Measurements from ENCODE around the gene OR4X2.
"Not testable (repeated sequence)": the region's sequence is repeated elsewhere in the genome, so short reads cannot be mapped to it uniquely, and the experiment has no call there.

Gene OR4X2, protein sequence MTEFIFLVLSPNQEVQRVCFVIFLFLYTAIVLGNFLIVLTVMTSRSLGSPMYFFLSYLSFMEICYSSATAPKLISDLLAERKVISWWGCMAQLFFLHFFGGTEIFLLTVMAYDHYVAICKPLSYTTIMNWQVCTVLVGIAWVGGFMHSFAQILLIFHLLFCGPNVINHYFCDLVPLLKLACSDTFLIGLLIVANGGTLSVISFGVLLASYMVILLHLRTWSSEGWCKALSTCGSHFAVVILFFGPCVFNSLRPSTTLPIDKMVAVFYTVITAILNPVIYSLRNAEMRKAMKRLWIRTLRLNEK

DNA sequence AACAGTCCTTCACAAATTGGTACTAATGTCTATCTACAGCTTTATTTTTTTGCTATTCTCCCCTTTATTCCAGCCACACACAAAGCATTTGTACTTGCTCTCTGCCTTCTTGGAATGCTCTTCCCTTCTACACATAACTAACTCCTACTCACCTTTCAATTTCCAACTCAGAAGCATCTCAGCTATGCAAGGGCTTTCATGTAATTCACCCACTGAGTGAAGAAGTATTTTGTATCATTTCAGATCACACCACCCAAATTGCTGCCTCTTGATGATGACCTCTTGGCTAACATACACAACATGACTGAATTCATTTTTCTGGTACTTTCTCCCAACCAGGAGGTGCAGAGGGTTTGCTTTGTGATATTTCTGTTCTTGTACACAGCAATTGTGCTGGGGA, at the start of gene OR4X2:
OR4X2 (plus strand) TSS at position 301 of the 400 bp plus-strand sequence; CDS start at position 301, 0 bp downstream.
- DNase-seq: no peak

DNA sequence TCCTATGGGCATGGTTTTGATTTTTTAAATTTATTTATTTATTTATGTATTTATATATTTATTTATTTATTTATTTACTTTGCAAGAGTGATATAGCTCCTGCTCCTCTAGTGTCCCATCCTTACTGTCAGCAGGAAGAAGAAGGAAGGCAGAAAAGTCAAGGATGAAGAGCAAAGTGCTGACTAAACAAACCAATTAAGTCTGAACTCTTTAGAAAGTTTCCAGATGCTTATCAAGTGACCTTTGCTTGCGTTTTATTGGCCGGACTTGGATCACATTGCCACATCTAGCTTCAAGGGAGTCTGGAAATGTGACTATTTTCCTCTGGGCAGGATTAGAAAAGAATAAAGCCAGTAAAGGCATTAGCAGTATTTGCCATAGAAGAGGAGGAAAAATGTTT, 37.0 kb upstream of the OR4X2 start:
- no peak for DNase-seq

DNA sequence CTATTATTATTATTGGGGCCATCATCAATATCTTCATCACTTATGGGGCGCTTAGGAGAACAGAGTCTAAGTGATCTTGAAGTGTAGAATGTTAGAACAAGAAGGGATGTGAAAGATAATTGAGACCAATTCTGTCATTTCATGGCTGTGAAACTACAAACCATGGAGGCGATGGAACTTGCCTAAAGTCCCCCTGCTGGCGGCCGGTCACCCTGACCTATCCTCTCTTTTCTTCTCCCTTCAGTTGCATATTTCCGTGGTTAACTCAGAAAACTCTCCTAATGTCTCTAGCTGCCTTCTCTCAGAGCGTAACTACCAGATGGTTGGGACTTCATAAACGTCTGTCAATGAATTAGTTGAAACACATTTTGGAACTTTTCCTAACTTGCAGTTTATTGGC, 34.9 kb upstream of the OR4X2 start:
- no peak for DNase-seq

DNA sequence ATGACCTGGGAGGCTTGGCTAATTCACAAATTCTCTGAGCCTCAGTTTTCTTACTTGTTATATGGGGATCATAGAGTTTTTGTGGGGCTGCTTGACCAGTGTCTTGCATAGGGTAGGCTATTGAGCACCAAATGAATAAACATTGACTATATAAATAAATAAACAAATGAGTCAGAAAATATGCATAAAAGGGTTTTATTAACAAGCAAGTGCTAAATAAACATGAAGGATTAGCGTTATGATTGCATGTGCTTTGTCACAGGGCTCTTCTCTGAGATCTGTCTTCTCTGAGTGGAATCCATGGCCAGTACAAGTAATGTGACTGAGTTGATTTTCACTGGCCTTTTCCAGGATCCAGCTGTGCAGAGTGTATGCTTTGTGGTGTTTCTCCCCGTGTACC, 28.4 kb upstream of the OR4X2 start, which contains the start of gene OR4B1:
OR4B1 (plus strand) TSS at position 301 of the 400 bp plus-strand sequence; CDS start at position 301, 0 bp downstream.
- no peak for DNase-seq

DNA sequence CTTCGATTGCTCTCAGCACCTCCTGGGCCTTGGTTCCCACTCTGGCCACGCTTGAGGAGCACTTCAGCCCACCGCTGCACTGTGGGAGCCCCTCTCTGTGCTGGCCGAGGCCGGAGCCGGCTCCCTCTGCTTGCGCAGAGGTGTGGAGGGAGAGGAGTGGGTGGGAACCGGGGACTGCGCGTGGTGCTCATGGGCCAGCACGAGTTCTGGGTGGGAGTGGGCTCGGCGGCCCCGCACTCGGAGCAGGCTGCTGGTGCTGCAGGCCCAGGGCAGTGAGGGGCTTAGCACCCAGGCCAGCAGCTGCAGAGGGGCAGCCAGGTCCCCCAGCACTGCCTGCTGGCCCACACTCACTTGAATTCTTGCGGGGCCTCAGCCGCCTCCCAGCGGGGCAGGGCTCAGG, 16.1 kb upstream of the OR4X2 start:
- DNase-seq: no peak

DNA sequence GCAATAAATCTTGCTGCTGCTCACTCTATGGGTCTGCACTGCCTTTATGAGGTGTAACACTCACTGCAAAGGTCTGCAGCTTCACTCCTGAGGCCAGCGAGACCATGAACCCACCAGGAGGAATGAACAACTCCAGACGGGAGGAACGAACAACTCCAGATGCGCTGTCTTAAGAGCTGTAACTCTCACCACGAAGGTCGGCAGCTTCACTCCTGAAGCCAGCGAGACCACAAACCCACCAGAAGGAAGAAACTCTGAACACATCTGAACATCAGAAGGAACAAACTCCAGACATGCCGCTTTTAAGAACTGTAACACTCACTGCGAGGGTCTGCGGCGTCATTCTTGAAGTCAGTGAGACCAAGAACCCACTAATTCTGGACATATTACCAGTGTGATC, 14.8 kb upstream of the OR4X2 start:
- not testable (repeated sequence) for DNase-seq

DNA sequence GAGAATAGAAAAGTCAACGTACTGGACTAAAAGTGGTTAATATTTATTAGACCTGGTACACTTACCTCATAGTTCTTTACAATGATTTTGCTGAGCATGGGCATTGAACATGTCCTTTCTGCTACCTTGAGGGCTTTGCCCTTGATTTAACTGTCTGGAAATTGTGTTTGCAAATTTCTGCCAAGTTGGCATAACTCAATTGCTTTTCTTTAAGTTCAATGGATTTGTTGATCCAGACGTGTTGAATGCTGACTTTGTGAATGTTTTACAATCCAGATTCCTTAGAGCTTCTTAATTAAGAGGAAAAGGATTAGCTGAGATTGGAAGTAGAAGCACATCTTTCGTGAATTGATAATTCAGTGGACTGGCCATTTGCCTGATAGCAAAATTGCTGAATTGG, 7.2 kb upstream of the OR4X2 start:
- DNase-seq: no peak

DNA sequence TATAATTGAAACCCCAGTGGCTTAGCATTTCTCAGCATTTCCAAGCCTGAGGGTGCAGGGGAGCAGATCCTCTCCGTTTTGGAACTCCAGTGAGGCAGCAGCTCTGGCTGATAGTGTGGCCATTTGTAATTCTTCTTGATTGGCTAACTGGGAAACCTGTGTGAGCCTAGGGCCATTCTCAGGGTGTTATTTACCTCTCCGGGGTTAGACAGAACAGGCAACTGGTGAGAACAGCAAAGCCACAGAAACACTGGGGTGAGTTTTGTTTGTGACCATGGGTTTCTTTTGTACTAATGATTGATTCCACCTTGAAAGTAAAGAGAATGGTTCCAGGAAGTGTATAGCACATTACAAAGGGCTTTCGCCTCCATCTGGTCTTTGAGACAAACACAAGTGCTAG, 2.4 kb upstream of the OR4X2 start:
- DNase-seq: no peak

DNA sequence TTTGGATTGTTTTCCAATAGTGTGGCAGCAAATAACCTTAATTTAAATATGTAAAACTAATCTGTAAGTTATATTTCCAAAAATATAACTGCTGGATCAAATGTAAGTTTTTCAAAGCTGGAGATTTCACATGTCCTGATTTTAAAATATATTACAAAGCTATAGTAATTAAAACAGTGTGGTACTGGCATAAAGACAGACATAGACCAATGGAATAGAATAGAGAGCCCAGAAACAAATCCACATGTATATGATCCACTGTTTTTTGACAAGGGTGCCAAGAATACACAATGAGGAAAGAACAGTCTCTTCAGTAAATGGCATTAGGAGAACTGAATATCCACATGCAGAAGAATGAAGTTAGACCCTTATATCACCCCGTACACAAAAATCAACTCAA, 4.0 kb downstream of the OR4X2 start:
- no peak for DNase-seq

DNA sequence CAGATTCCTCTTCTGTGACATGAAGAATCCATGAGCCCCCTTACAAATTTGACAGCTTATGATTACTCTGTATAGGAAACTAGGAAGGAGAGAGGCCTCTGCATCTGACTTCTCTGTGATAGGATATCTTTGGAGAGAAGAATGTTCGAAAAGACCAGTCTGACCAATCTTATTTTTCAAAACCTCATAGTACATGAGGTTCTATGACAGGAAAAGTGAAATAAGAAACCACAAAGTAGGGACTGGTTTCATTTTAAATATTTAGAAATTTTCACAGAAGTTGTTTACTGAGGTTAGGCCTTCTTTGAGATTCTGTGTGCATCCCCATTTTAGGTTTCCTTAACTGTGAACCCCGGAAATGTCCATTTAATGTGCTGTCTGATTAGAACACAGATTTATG, 16.7 kb downstream of the OR4X2 start:
- DNase-seq: no peak

DNA sequence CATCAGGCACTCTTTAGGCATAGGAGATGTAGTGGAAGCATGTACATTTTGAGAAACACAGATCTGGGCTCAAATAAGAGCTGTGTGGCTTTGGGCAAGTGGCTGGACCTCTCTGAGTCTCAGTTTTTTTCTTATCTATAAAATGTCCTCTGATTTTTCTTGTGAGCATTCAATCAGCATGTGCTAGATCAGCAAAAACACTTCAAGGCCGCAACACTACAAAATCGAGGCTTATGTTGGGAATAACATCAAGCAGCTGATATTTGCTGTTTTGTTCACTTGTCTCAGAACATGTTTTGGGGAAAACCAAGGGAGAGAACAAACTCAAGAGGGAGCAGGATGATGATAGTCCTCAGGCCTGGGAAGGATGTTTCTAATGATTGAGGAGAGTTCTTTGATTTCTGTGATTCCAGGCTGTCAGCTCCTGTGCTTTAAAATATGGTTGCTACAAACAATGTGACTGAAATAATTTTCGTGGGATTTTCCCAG, 18.6 kb downstream of the OR4X2 start, which contains the start of gene OR4X1:
OR4X1 (plus strand) TSS at position 439 of the 489 bp plus-strand sequence; CDS start at position 439, 0 bp downstream.
- DNase-seq: no peak

DNA sequence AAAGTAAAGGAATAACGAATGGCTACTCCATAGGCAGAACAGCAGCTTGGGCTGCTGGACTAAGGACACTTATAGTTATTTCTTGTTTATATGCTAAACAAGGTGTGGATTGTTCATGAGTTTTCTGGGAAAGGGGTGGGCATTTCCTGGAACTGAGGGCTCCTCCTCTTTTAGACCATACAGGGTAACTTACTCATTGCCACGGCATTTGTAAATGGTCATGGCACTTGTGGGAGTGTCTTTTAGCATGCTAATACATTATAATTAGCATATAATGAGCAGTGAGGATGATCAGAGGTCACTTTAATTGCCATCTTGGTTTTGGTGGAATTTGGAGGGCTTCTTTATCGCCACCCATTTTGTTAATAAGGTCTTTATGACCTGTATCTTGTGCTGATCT, 25.7 kb downstream of the OR4X2 start:
- DNase-seq: no peak

DNA sequence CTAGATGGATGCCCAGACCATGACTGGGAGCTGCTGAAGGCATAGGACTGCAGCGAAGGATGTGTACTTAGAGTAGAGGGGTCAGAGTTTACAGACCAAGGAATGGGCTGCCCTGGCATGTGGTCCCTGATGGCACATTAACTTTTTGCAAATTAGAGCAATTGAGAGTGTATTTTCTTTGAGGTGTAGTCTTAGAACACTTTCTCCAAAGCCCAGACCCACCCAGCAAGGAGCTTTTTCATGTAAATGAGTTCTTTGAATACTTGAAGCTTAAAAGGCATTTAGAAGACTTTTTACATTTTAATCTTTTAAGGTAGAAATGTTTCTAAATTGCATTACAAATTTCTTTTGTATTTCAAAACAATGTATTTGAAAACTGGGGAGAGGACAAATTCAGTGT, 27.7 kb downstream of the OR4X2 start:
- DNase-seq: no peak
